ENCODE data around the gene UNKL. TPM values are rescaled to one million over a fixed set of nuclear protein-coding genes. Genes with fewer than 3 reads are reported as not detected.

Gene UNKL
- total and polyA plus RNA-seq, 8 donors: 4.8 to 75.0 (median 28.2) TPM

DNA sequence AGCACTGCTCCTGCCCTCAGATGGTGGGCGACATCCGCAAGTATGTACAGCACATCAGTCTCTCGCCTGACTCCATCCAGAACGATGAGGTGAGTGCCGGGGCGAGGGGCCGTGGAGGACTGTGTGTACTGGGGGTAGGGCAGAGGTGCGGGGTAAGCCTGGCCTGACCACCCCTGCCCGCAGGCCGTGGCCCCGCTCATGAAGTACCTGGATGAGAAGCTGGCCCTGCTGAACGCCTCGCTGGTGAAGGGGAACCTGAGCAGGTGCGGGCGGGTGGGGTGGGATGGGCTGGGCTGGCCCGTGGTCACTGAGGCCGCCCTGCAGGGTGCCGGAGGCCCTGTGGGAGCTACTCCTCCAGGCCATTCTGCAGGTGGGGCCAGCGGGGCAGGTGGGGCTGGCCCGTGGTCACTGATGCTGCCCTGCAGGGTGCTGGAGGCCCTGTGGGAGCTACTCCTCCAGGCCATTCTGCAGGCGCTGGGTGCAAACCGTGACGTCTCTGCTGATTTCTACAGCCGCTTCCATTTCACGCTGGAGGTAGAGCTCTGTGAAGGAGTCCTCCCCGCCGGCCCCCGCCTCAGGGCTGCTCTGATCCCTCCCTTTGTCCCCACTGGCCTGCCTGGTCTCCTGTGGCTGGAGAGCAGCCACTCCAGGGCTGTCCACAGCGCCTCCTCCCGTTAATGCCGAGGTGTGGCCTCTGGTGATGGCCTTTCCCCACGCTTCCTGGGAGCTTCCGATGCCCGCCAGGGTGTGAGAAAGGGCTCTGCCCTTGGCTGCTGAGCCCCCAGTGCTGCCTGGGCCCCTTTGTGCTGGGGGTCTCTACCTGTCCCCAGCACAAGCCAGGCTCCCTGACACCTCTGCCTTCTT, 67.8 kb downstream of the UNKL start:
- H3K27me3 ChIP-seq: peaks cover 0 to 15% (median 0%) of the 10 kb centered on the region in 3 donors
- H3K9me3 ChIP-seq: no peaks in the 10 kb centered on the region
- H3K27ac ChIP-seq: no peak overlapping the region
- 38 to 67% (median 57%) methylated on average over 6 to 34 of the region's 34 CpGs for WGBS, 5 donors
- intact Hi-C loops (cut with DNase I; ENCODE audit: low total_unique reads): no loop called here
- no peak for DNase-seq
- H3K4me3 ChIP-seq: no peak overlapping the region
- H3K4me1 ChIP-seq: peaks cover 15 to 42% (median 39%) of the 10 kb centered on the region in 4 donors
- H3K36me3 ChIP-seq: peaks cover 20 to 34% (median 33%) of the 10 kb centered on the region in 4 donors
- no peak for TF ChIP-seq EP300 (IDR thresholded peaks at IDR 0.05)
- TF ChIP-seq, protein P1, sequence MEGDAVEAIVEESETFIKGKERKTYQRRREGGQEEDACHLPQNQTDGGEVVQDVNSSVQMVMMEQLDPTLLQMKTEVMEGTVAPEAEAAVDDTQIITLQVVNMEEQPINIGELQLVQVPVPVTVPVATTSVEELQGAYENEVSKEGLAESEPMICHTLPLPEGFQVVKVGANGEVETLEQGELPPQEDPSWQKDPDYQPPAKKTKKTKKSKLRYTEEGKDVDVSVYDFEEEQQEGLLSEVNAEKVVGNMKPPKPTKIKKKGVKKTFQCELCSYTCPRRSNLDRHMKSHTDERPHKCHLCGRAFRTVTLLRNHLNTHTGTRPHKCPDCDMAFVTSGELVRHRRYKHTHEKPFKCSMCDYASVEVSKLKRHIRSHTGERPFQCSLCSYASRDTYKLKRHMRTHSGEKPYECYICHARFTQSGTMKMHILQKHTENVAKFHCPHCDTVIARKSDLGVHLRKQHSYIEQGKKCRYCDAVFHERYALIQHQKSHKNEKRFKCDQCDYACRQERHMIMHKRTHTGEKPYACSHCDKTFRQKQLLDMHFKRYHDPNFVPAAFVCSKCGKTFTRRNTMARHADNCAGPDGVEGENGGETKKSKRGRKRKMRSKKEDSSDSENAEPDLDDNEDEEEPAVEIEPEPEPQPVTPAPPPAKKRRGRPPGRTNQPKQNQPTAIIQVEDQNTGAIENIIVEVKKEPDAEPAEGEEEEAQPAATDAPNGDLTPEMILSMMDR (IDR thresholded peaks at IDR 0.05): peak in 1 of 7 experiments; percentile 12

GRCh38 chr16:1345651-1346421, 68.7 kb downstream of the UNKL start:
- H3K36me3 ChIP-seq: peaks cover 20 to 34% (median 33%) of the 10 kb centered on the region in 4 donors
- H3K4me3 ChIP-seq: no peak overlapping the region
- TF ChIP-seq POLR2A (IDR thresholded peaks at IDR 0.05) (no peak), EP300 (IDR thresholded peaks at IDR 0.05) (no peak), POLR2AphosphoS5 (IDR thresholded peaks at IDR 0.05) (no peak)
- TF ChIP-seq, protein P1 (IDR thresholded peaks at IDR 0.05): no peak
- H3K27me3 ChIP-seq: peaks cover 0 to 15% (median 0%) of the 10 kb centered on the region in 3 donors
- DNase-seq: no peak
- H3K27ac ChIP-seq: no peak overlapping the region
- peaks cover 11 to 37% (median 33%) of the 10 kb centered on the region in 4 donors for H3K4me1 ChIP-seq
- intact Hi-C loops (cut with DNase I; ENCODE audit: low total_unique reads): no loop called here
- WGBS, 5 donors: 52 to 76% (median 70%) methylated on average over 13 to 31 of the region's 31 CpGs
- no peaks in the 10 kb centered on the region for H3K9me3 ChIP-seq

- Histone ChIP-seq H3K4me1 (peaks cover 5 to 29% (median 25%) of the 10 kb centered on the region in 4 donors), H3K9me3 (no peaks in the 10 kb centered on the region), H3K27ac (no peak overlapping the region), H3K27me3 (peaks cover 0 to 15% (median 0%) of the 10 kb centered on the region in 3 donors), H3K36me3 (peaks cover 20 to 29% (median 28%) of the 10 kb centered on the region in 4 donors), H3K4me3 (no peak overlapping the region)
- WGBS, 5 donors: 74 to 80% (median 77%) methylated on average over 5 to 11 of the region's 11 CpGs
- TF ChIP-seq EP300 (IDR thresholded peaks at IDR 0.05) (no peak), POLR2AphosphoS5 (IDR thresholded peaks at IDR 0.05) (no peak)
- TF ChIP-seq, protein P1 (IDR thresholded peaks at IDR 0.05): no peak
- intact Hi-C loops (cut with DNase I; ENCODE audit: low total_unique reads): no loop called here
- no peak for DNase-seq
Observed at GRCh38 chr16:1345087-1345486, 69.4 kb downstream of the UNKL start.

GRCh38 chr16:1344499-1344898, 70.0 kb downstream of the UNKL start:
- no peak for DNase-seq
- peaks cover 0 to 15% (median 0%) of the 10 kb centered on the region in 3 donors for H3K27me3 ChIP-seq
- no peak for TF ChIP-seq POLR2AphosphoS5 (IDR thresholded peaks at IDR 0.05)
- TF ChIP-seq, protein P1 (IDR thresholded peaks at IDR 0.05): no peak
- no peak for TF ChIP-seq EP300 (IDR thresholded peaks at IDR 0.05)
- TF ChIP-seq POLR2A (IDR thresholded peaks at IDR 0.05): no peak
- H3K36me3 ChIP-seq: peaks cover 15 to 23% (median 22%) of the 10 kb centered on the region in 4 donors
- H3K4me3 ChIP-seq: no peak overlapping the region
- H3K9me3 ChIP-seq: no peaks in the 10 kb centered on the region
- WGBS, 5 donors: 82 to 92% (median 90%) methylated on average over 3 to 14 of the region's 14 CpGs
- H3K4me1 ChIP-seq: peaks cover 5 to 24% (median 21%) of the 10 kb centered on the region in 4 donors
- intact Hi-C loops (cut with DNase I; ENCODE audit: low total_unique reads): no loop called here
- H3K27ac ChIP-seq: no peak overlapping the region
